HG02885 (cell line): Measurements from ENCODE around the gene USP15.

Experiments used
- ATAC-seq: cut with Tn5 transposase; IDR thresholded peaks from one replicate; pipeline ENCODE4 v1.9.1; 2021; ENCODE audit warnings: mild to moderate bottlenecking; ENCODE audit not compliant: unreplicated experiment, poor library complexity

USP15 gene

DNA sequence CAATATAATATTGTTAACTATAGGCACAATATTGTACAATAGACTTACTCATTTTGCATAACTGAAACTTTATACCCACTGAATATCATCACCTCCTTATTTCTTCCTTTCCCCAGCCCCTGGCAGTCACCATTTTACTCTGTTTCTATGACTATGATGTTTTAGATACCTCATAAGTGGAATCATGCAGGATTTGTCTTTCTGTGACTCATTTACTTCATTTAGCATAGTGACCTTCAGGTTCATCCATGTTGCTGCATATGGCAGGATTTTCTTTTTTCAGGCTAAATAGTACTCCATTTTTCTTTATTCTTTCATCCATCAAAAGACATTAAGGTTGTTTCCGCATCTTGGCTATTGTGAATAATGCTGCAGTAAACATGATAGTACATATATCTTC is 18.9 kb downstream of the USP15 start:
- ATAC-seq = no peak

DNA sequence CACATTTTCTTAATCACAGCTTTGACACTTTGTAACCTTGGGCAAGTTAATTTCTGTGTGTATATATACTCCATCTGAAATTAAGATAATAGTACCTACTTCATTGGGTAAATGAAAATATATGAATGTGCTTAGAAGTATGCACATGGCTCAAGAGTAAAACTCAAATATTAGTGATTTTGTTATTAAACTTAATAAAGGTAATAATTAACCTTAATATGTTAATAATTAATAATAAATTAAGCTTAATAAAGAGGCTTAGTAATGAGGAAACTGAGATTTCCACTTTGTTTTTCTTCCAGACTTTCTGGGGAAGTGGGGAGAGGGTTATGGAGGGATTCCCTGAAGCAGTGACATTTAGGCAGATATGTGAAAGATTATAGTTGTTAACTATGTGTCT is 19.8 kb downstream of the USP15 start:
- ATAC-seq = no peak

DNA sequence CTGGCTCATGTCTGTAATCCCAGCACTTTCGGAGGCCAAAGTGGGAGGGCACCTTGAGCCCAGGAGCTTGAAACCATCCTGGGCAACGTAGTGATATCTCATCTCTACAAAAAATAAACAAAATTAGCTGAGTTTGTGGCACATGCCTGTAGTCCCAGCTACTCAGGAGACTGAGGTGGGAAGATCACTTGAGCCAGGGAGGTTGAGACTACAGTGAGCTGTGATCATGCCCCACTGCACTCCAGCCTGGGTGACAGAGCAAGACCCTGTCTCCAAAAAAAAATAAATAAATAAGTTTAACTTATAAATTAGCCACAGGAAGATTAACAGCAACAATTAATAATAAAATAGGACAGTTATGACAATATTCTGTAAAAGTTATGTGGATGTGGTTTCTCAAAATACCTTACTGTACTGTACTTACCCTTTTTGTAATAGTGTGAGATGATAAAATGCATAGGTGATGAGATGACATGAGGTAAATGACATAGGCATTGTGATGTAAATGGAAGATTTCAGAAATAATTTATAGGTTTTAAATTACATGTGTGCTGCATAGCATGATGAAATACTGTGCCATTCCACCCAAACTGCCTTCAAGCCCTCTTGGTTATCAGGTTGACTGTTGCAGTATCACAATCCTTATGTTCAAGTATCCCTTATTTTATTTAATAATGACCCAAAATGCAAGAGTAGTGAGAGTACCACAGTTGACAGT is 22.0 kb downstream of the USP15 start:
- ATAC-seq = no peak

DNA sequence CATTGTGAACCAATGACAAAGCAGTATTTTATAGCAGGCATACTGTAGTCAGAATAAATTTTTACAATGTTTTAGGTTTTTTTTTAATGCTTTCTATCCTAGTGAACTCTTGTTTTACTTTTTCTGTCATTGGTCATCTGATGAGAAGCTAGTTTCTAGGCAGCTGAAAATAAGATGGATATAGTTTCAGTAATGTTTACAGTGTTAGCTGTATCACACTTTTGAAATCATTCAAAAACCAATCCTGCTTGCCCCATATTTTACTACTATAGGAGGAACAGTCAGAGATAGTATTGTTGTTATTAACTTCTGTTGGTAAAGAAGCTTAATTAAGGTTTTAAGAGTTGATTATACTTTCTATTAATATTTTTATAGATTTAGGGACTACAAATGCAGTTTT is 24.5 kb downstream of the USP15 start:
- peak; percentile 41 for ATAC-seq

DNA sequence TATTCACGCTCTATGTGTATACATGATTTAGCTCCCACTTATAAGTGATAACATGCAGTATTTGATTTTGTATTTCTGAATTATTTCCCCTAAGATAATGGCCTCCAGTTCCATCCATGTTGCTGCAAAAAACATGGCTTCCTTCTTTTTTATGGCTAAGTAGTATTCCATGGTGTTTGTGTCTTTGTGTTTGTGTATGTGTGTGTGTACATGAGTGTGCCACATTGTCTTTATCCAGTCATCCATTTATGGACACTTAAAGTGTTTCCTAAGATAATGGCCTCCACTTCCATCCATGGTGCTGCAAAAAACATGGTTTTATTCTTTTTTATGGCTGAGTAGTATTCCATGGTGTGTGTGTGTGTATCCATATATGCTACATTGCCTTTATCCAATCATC is 25.1 kb downstream of the USP15 start:
- ATAC-seq = no peak

DNA sequence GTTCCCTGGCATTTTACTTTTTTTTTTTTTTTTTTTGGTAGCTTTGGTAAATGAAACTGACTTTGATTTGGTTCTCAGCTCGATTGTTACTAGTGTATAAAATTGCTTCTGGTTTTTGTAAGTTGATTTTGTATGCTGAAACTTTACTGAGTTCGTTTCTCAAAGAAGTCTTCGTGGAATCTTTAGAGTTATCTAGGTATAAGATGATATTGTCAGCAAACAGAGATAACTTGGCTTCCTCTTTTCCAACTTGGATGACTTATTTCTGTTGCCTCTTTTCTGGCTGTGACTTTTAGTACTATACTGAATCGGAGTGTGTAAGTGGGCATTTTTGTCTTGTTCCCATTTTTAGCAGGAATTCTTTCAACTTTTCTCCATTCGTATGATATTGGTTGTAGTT is 28.1 kb downstream of the USP15 start:
- ATAC-seq = no peak

DNA sequence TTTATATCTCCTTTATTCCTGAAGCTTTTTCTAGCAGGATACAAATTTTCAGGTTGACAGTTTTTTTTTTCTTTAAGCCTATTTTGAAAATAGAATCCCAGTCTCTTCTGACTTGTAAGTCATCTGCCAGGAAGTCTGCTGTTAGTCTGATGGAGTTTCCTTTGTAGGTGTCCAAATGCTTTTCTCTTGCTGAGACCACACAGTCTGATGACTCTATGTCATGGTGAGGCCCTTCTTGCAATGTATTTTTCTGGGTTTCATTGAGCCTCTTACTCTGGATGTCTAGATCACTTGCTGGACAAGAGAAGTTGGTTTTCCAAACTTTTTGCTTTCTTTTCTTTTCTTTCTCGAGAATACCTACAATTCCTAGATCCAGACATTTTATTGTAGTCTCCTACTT is 30.6 kb downstream of the USP15 start:
- no peak for ATAC-seq

DNA sequence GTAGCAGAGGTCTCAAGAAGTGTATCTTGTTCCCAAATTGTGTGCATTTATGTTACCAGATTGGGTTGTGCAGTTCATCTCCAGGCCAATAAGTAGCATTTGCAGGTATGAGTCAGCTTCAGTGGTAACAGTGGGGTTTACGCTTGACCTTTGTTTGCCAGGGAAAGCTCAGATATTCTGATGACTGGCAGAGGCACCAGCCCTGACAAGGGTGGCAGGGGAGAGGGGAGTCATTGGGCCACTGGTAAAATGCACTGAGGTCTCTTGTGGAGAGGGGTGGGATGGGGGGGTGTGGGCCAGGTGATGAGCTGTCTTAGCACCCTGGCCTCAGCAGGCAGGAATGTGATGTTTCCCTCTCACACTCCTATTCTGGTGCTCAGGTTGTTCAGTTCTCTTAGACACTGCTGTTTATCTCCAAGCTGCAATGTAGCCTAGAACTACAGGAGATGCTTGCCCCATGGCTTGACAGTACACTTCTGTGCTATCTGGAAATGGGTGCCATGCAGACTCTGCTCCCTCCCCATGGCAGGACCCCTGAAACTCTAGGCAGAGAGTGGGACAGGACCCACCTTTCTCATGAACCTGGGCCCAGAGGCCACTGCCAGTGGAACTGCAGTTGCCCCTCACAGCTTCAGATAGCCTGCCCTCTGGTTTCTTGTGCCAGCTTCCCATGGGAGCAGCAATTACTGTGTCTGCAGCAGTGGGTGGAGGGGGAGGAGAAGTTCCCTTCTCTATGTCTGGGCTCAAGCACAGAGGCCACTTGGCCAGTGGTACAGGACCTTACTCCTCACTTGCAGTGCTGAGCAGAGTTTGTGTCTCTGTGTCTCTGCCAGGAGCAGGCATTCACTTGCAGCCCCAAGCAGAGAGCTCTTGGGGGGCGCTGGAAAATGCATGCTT is 31.9 kb downstream of the USP15 start:
- no peak for ATAC-seq

DNA sequence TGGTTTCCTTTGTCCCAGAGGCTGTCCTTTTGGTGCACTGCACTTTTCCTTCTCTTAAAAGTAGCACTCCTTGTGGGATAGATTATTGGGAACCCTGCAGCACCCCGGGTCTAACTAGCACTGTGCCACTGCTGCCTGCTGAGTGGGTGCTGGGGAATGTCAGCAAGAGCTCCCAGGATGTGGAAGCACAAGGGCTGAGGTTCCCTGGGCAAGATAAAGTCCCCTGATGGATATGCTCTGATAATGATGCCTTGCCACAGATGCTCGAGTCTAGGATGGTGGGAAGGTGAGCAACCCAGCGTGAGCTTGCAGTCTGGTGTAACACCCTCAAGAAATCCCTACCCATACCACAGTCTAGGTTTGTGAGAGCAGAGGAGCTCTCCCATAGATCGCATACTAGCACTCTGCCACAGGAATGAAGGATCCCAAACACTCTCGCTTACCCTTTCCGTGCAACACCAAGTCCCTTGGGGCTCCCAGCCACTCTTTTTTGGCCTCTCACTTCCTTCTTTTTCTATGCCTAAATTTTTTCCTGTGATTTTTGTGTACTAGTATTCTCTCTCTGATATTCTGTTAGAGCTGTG is 32.6 kb downstream of the USP15 start:
- ATAC-seq = no peak

DNA sequence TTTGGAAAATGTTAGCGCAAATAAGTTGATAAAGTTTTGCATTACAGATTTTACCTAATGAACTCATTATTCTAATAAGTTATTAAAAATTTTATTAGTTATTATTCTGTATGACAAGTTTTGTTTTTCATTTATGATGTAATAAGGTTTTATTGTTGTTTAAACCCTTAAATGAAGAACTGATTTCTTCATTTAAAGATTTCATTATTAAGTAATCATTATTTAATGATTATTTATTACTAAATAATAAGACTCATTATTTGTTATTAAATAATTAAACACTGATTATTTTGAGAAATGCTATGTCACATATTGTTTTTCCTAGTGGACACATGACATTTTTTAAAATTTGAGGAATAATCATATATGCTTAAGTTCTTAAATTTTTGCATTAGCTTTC is 34.2 kb downstream of the USP15 start:
- ATAC-seq = no peak

DNA sequence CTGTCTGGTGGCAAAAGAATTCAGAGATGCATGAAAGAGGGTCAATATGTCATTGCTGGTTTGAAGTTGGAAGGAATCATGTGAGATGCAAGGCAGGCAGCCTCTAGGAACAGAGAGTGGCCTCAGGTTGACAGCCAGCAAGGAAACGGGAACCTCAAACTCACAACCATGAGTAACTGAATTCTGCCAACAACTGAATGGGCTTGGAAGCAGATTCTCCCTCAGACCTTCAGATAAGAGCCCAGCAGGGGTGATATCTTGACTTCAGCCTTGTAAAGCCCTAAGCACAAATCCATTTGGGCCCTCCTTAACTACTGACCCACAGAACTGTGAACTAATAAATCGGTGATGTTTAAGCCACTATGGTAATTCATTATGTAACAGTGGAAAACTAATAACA is 35.8 kb downstream of the USP15 start:
- ATAC-seq = no peak

DNA sequence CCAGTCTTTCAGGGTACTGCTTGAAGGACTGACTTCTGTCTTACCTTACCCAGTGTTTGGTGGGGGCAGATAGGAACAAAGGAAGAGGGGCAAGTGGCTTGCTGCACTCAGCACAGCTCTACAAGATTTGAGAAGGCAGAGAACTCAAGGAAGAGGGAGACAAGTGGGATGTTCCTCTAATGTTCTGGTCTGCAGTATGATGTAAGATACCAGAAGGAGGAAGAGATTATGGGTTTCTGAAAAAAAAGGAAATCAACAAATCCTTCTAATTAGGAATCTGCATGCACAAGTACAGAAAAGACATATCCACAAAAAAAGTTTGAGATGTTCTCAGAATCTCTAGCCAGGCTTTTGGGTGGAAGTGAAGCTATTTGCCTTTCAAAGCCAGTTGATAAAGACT is 37.1 kb downstream of the USP15 start:
- ATAC-seq = no peak

DNA sequence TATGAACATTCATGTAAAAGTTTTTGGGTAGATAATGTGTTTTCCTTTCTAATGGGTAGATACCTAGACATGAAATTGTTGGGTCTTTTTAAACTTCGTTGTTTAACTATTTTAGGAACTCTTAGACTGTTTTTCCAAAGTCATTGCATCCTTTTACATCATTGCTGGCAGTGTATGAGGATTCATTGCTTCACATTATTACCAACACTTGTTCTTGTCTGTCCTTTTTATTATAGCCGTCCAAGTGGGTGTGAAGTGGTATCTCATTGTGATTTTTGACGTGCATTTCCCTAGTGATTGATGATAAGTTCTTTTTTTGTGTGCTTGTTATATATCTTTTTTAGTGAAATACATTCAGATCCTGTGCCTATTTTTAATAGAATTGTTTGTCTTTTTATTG is 39.4 kb downstream of the USP15 start:
- ATAC-seq = no peak

DNA sequence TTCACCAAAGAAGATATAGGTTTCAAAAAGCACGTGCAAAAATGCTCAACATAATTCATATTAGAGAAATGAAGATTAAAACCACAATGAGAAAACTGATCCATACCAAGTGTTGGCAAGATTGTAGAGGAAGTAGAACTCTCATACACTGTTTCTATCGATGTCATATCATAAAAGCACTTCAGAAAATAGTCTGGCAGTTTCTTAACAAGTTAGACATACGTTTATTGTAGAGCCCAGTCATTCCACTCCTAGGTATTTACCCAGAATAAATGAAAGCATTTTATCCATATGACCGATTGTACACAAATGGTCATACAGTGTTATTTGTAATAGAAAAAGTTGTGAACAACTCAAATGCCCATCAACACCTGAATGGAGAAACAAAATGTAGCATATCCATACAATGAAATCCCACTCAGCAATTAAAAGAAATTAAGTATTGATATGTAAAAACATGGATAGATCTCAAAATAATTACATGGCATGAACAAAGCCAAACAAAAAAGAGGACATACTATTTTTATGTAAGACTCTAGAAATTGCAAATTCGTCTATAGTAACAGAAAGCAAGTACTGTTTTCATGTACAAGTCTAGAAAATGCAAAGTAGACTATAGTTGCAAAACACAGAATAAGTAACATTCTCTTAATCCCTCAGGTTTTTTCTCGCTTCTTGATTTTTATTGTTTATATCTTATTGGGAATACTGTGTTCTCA is 41.0 kb downstream of the USP15 start:
- peak; percentile 71 for ATAC-seq

DNA sequence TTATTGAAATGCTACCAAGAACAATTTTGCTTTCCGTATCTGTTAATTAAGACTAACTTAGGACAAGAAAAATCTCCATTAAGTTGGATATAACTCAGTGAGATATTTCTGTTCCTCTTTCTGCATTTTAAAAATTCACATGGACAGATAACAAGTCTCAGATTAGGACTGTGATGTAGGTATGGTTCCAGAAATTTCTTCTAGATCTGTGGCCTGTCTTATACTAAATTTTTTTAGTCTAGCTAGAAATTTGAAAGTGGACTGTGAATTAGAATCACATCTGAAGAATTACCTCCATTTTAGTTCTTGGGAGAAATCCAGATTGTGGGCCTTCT is 41.6 kb downstream of the USP15 start:
- ATAC-seq = peak; percentile 38

DNA sequence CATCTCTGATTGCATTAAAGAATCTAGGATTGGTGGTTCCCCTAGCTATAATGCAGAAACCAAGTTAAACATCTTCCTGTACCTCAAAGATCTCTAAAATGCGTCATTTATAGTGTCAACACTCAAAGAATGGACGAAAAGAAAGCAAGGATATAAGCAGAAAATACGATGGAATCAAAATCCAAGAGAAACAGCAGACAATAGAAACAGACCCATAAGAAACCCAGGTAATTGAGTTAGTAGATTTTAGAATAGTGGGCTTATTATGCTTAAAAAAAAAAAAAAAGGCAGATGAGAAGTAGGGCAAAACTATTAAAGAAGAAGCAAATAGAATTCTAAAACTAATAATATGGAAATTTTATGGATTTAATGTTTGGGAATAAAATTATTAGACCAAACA is 44.4 kb downstream of the USP15 start:
- no peak for ATAC-seq

DNA sequence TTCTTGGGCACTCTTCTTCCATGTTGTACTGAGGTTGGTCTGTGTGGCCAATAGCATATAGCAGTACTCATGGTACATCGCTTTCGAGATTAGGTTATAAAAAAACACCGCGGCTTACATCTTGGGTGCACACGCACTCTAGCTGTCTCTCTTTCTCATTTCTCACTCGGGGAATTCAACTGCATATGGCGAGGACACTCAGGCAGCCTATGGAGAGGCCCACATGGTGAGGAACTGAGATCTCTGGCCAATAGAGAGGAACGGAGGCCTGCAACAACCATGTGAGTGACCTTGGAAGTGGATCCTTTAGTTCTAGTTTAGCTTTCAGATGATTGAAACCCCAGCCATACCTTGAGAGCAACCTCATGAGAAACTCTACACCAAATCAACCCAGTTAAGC is 45.6 kb downstream of the USP15 start:
- ATAC-seq = no peak

DNA sequence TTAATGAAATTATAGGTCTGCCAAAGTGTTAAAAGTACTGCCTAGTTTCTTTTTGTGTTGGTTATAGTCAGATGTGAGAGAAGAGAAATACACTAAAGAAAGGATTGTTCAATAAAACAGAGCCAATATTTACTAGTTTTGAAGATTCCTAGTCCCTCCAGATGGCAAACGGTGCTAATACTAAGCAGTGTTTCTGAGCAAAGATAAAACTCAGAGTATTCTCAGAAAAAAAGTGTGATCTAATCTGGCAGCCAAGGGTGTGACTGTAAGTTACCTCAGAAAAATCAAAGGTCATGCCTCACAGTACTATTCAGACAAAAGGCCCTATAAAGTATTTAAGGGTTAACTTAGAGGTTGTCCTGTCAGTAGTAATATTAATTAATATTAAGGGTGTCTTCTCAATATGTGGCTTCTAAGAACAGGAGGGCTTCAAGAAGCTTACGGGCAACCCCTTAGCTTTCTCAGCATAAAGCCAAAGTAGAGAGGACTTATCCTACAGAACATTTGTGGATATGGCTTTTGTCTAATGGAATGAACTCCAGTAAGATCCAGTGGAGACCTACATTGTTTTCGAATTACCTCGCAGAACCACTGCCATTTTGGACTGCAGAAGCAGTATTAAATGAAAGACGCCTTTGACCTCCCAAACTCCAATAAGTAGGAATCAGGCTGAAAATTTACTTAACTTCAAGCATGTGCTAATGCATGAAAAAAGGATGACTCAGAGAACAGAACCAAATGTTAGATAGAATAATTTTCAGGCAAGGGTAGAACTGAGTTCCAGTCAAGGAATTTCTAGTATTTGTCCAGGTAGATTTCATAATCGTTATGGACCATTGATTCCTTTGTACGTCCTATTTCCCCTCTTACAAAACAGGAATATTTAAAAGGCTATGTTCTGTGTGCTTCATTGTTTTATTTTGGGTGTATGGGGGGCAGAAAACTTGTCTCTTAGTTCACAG is 46.6 kb downstream of the USP15 start:
- no peak for ATAC-seq

DNA sequence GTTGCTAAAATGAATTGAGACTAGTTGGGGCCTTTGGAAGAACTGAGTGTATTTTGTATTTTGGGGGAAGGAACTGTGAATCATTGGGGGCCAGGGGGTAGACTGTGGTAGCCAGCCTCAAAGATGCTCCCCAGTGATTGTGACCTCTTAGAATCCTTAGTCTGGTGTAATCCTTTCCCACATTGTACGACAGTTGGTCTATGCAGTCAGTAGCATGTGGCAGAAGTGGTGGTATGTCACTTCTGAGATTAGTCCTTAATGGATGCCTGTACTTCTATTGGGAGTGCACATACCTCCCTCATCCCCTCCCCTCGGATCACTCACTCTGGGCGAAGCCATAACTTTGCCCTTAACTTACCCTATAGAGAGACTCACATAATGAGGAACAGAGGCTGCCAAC is 48.0 kb downstream of the USP15 start:
- ATAC-seq = no peak
